ENCODE results near the gene ZNRD2.
"Not testable (repeated sequence)": the region's sequence is repeated elsewhere in the genome, so short reads cannot be mapped to it uniquely, and the experiment has no call there.

DNA sequence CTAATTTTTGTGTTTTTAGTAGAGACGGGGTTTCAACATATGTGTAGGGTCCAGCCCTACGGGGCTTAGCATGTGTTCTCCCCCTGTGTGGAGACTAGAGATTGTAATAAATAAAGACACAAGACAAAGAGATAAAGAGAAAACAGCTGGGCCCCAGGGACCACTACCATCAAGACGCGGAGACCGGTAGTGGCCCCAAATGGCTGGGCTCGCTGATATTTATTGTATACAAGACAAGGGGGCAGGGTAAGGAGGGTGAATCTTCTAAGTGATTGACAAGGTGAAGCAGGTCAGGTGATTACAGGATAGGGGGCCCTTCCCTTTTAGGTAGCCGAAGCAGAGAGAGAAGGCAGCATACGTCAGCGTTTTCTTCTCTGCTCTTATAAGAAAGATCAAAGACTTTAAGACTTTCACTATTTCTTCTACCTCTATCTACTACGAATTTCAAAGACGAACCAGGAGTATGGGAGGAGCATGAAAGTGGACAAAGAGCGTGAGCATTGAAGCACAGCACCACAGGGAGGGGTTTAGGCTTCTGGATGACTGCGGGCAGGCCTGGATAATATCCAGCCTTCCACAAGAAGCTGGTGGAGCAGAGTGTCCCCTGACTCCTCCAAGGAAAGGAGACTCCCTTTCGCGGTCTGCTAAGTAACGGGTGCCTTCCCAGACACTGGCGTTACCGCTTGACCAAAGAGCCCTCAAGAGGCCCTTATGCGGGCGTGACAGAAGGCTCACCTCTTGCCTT lies 48.3 kb upstream of the ZNRD2 start:
- TF ChIP-seq, protein P1, sequence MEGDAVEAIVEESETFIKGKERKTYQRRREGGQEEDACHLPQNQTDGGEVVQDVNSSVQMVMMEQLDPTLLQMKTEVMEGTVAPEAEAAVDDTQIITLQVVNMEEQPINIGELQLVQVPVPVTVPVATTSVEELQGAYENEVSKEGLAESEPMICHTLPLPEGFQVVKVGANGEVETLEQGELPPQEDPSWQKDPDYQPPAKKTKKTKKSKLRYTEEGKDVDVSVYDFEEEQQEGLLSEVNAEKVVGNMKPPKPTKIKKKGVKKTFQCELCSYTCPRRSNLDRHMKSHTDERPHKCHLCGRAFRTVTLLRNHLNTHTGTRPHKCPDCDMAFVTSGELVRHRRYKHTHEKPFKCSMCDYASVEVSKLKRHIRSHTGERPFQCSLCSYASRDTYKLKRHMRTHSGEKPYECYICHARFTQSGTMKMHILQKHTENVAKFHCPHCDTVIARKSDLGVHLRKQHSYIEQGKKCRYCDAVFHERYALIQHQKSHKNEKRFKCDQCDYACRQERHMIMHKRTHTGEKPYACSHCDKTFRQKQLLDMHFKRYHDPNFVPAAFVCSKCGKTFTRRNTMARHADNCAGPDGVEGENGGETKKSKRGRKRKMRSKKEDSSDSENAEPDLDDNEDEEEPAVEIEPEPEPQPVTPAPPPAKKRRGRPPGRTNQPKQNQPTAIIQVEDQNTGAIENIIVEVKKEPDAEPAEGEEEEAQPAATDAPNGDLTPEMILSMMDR (IDR thresholded peaks at IDR 0.05), result not testable (repeated sequence)
- TF ChIP-seq POLR2AphosphoS5 (IDR thresholded peaks at IDR 0.05; ENCODE audit: low read depth, low read length), result not testable (repeated sequence)
